Ascending aorta (tissue), 2 donors: ENCODE data around the gene CDH13. TPM values are rescaled to one million over a fixed set of nuclear protein-coding genes. Genes with fewer than 3 reads are reported as not detected.

Experiments
- DNase-seq, 2 donors: peaks; one replicate each; pipeline ENCODE4 v3.0.0-alpha.2; 2019; ENCODE audit warnings: low spot score in 2 of 2
- H3K27ac ChIP-seq, 2 donors: fragments of 200-600 bp; sonication (generic); one replicate each; pipeline ENCODE4 v1.5.1; 2016 to 2017; ENCODE audit warnings: mild to moderate bottlenecking in 1 of 2
- H3K27me3 ChIP-seq: fragments of 200-600 bp; sonication (generic); one replicate; pipeline ENCODE4 v1.5.1; 2017
- H3K36me3 ChIP-seq, 2 donors: fragments of 200-600 bp; sonication (generic); one replicate each; pipeline ENCODE4 v1.5.1; 2016
- H3K4me1 ChIP-seq, 2 donors: fragments of 200-600 bp; sonication (generic); one replicate each; pipeline ENCODE4 v1.5.1; 2016 to 2017; ENCODE audit warnings: mild to moderate bottlenecking in 1 of 2
- H3K4me3 ChIP-seq, 2 donors: fragments of 200-600 bp; sonication (generic); one replicate each; pipeline ENCODE4 v1.5.1; 2016 to 2017; ENCODE audit warnings: mild to moderate bottlenecking in 1 of 2
- H3K9me3 ChIP-seq, 2 donors: fragments of 200-600 bp; sonication (generic); one replicate each; pipeline ENCODE4 v1.5.1; 2016
- CTCF ChIP-seq, 3 experiments: fragments of 200-600 bp in 2 of 3; fragments of 450-650 bp in 1 of 3; sonication (generic) in 2 of 3; IDR thresholded peaks; one replicate each; pipeline ENCODE4 v1.5.1; 2016 to 2019; ENCODE audit warnings: antibody characterized with exemption in 3 of 3, mild to moderate bottlenecking in 1 of 3, moderate library complexity in 1 of 3
- intact Hi-C: fragments of 100-400 bp; cut with DNase I; formaldehyde crosslinking; loops from one replicate; pipeline ENCODE4 v1.15.1; 2023
- total RNA-seq: library from RNA; depleted of rRNA; stranded (reverse); fragments of >200 nt; gene quantifications from one replicate; pipeline ENCODE4 v1.1.0, GENCODE V29; 2016

CDH13 gene
- total RNA-seq, 1 donor from 2014 or later, result 160 TPM

- H3K9me3 ChIP-seq, result no peaks in the 10 kb centered on the region
- no peak for DNase-seq
- no peak overlapping the region for H3K27ac ChIP-seq
- H3K4me3 ChIP-seq, result no peak overlapping the region
- TF ChIP-seq CTCF (IDR thresholded peaks at IDR 0.05), result no peak
- no peaks in the 10 kb centered on the region for H3K4me1 ChIP-seq
- intact Hi-C loops, result no loop called here
- no peaks in the 10 kb centered on the region for H3K36me3 ChIP-seq
- H3K27me3 ChIP-seq, result no peaks in the 10 kb centered on the region
These were observed 827.2 kb downstream of the CDH13 start for GRCh38 chr16:83453977-83454376.

DNA sequence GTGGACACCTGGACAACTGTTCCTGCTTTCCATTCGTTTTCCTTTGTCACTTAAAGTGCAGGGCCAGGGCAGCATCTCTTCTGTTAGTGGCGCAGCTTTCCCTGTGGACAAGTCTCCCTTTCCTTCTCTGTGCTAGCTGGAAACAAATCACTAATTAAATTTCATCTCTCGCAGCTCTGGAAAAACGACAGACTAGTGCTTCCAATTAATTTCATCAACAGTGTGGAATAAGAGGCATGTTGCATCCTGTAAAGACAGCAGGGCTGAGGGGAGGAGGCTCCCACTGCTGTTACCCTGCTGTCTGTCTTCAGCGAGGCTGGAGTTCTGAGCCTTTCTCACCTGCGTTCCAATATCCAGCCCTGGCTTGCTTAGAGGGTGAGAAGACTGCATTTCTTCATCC lies 828.9 kb downstream of the CDH13 start:
- H3K36me3 ChIP-seq, result no peaks in the 10 kb centered on the region
- no peak overlapping the region for H3K27ac ChIP-seq
- DNase-seq, result no peak
- H3K4me3 ChIP-seq, result no peak overlapping the region
- intact Hi-C loops, result no loop called here
- no peak for TF ChIP-seq CTCF (IDR thresholded peaks at IDR 0.05)
- no peaks in the 10 kb centered on the region for H3K27me3 ChIP-seq
- H3K4me1 ChIP-seq, result no peaks in the 10 kb centered on the region
- H3K9me3 ChIP-seq, result no peaks in the 10 kb centered on the region

DNA sequence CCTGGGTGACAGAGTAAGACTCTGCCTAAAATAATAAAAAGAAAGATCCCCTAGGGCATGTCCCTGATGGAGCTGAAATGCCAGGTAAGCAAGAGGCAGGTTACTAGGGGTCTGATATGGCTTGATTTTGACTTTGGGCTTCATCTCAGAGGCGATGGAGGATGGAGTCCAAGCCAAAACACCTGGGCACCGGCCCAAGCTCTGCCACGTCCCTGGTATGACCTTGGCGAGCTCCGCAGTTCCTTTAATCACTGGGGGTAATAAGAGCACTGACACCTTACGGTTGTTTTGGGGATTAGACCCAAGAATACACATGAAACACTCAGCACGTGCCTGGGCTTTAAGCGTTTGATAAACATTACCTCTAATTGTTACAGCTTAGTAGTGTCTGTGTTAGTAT lies 830.2 kb downstream of the CDH13 start:
- DNase-seq, result no peak
- intact Hi-C loops, result no loop called here

GRCh38 chr16:83458612-83459011 lies 831.8 kb downstream of the CDH13 start:
- Histone ChIP-seq H3K27me3 (no peaks in the 10 kb centered on the region), H3K27ac (no peak overlapping the region), H3K4me3 (no peak overlapping the region), H3K4me1 (no peaks in the 10 kb centered on the region), H3K36me3 (no peaks in the 10 kb centered on the region), H3K9me3 (no peaks in the 10 kb centered on the region)
- no peak for DNase-seq
- no peak for TF ChIP-seq CTCF (IDR thresholded peaks at IDR 0.05)
- intact Hi-C loops, result no loop called here

More for the DNA sequence above, 830.2 kb downstream of the CDH13 start:
- Histone ChIP-seq H3K27ac (no peak overlapping the region), H3K36me3 (no peaks in the 10 kb centered on the region), H3K9me3 (no peaks in the 10 kb centered on the region), H3K27me3 (no peaks in the 10 kb centered on the region), H3K4me1 (no peaks in the 10 kb centered on the region), H3K4me3 (no peak overlapping the region)
- no peak for TF ChIP-seq CTCF (IDR thresholded peaks at IDR 0.05)

DNA sequence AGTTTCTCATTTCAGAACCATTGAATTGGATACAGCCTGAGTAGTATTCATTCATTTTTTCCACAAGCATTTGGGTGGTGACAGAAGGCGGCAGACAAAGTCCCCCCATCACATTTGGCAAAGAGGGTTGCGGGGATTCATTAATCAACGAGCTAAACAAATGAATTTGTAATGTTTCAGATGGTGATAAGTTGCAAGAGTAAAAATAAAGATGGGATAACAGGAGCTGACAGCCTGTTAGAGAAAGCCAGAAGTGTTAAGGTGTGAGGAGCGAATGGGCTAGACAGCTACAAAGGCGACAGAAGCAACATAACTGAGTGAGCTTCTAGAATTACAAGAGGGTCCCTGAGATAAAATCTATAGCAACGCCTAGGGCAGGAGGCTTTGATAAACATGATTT lies 838.2 kb downstream of the CDH13 start:
- H3K4me3 ChIP-seq, result no peak overlapping the region
- no peaks in the 10 kb centered on the region for H3K27me3 ChIP-seq

More for the DNA sequence above, 838.2 kb downstream of the CDH13 start:
- Histone ChIP-seq H3K9me3 (no peaks in the 10 kb centered on the region), H3K27ac (no peak overlapping the region), H3K4me1 (no peaks in the 10 kb centered on the region), H3K36me3 (no peaks in the 10 kb centered on the region)
- TF ChIP-seq CTCF (IDR thresholded peaks at IDR 0.05), result no peak
- DNase-seq, result no peak
- intact Hi-C loops, result no loop called here
